NCI-H128 (cell line): Measurements from ENCODE around the gene RNASE7.

ENCODE experiments used
- DNase-seq: peaks from one replicate; lab custom pipeline; 2025; ENCODE audit not compliant: unreplicated experiment; lab: John Stamatoyannopoulos, UW

Gene RNASE7

DNA sequence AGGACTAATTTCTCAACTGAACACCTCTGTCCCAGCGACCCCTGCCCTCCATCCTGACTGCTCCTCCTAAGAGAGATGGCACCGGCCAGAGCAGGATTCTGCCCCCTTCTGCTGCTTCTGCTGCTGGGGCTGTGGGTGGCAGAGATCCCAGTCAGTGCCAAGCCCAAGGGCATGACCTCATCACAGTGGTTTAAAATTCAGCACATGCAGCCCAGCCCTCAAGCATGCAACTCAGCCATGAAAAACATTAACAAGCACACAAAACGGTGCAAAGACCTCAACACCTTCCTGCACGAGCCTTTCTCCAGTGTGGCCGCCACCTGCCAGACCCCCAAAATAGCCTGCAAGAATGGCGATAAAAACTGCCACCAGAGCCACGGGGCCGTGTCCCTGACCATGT lies 756 bp downstream of the RNASE7 start:
- DNase-seq: no peak

GRCh38 chr14:21043387-21043973 lies 1.3 kb downstream of the RNASE7 start:
- DNase-seq: no peak

DNA sequence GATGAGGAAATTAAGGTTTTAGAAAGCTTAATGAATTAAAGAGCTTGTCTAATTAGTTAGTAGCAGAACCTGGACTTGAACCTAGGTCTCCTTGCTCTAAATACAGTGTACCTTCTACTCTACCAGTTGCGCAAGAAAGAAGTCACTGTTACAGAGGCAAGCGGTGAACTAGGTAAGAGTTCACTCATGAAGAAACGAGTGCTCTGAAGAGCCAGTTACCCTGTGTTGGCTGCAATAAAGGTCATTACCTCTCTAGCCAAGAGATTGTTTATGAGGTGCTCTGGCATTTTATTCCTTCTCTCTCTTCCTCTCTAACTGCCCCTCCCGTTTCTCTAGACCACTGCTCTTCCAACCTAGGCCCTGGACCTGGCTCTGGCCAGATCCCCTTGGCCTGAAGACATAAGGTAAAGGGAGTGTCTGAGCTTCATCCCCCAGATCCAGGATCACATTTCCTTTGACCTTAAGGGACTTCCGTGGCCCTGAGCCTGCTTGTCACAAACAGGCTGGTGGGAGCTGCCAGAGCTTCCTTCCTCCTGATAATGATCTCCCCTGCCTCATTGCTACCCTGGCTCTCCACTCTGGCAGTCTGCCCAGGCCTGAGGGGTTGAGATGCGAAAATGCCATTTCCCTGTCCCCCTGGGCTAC lies 1.9 kb downstream of the RNASE7 start:
- no peak for DNase-seq

GRCh38 chr14:21047378-21047781 lies 5.2 kb downstream of the RNASE7 start:
- no peak for DNase-seq

DNA sequence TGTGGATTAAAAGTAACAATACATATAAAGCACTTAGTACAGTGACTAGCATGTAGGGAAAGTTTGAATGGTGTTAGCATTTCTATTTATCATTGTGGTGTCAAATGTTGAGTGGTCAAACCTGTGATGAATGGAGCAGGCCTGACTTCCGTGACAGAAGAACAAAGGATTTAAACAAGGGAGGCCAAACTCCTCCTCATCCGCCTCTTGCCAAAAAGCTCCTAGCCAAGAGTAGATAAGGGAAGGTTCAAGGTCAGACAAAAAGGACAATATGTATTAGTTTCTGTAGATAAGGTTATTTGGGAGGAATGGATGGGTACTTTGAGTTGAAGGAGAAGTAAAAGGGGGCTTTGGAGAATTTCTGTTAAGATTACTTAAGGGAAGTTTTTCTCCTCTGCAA lies 6.5 kb downstream of the RNASE7 start:
- DNase-seq: no peak

DNA sequence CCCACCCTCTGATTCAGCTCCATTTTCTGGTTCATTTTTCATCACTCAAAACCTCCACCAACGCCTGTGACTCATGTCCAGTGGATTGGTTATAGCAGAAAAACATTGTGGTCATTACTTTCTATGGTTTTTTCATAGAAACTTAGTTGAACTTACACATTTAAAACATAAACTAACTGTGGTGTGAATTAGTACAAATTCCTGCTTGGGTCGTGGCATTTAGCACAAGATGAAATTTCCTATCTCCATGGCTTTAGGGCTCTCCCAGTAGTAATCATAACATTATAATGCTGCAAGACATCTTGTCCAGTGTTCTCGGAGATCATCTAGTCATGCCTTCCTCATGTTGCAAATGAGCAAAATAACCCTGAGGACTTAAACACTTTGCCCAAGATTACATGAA lies 7.1 kb downstream of the RNASE7 start:
- DNase-seq: no peak

DNA sequence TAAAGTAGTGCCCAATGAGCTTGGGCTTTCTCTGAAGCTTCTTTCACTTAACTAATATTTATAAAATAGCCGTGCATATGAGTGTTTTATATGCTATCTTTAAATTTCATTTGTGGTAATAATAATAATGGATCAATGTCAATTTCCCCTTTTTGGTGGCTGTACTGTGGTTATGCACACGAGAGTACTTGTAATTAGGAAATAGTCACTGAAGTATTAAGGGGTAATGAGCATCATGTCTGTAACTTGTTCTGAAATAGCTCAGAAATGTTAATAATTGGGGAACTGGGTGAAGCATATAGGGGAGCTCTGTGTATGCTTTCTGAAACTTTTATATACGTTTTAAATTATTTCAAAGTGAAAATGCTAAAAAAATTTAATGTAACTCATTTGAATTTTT lies 8.4 kb downstream of the RNASE7 start:
- DNase-seq: no peak

- no peak for DNase-seq
These were observed 11.3 kb downstream of the RNASE7 start for GRCh38 chr14:21053184-21054122.

- no peak for DNase-seq
These were observed 12.1 kb downstream of the RNASE7 start for GRCh38 chr14:21054123-21054767.

- DNase-seq: no peak
These were observed 12.6 kb downstream of the RNASE7 start for GRCh38 chr14:21054768-21055145.

- DNase-seq: no peak
These were observed 13.4 kb downstream of the RNASE7 start for GRCh38 chr14:21055432-21056117.

DNA sequence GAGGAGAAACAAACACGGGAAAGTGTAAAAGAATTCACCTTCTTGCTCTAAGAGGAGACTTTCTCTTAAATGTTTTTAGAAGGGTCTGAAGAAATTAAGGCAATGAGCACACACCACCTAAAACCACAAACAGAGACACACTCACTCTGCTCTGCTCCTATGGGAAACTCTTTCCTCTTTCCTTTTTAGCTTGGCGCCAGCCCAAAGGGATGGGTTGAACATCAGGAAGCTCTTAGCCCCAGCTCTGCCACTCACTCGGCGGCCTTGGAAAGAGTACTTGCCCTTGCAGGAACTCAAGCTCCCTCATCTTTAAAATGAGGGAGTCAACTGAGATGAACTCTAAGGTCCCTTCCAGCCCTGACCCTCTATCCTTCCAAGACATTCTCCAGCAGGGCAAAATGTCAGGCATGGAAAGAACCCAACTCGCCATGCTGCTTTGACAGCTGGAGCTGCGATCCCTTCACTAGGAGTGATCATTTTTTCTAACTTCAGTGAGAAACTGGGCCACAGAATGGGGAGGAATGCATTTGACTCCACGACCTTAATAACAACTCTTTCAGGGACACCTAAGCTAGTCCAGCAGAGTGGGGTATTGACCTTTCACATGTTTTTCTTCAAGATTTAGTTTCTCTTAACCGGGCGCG lies 14.5 kb downstream of the RNASE7 start:
- DNase-seq: no peak

GRCh38 chr14:21057803-21058675 lies 15.9 kb downstream of the RNASE7 start, which contains the start of gene RNASE8:
Gene RNASE8 (plus strand): TSS chr14:21057822. CDS start chr14:21057893, 71 bp downstream.
- no peak for DNase-seq

DNA sequence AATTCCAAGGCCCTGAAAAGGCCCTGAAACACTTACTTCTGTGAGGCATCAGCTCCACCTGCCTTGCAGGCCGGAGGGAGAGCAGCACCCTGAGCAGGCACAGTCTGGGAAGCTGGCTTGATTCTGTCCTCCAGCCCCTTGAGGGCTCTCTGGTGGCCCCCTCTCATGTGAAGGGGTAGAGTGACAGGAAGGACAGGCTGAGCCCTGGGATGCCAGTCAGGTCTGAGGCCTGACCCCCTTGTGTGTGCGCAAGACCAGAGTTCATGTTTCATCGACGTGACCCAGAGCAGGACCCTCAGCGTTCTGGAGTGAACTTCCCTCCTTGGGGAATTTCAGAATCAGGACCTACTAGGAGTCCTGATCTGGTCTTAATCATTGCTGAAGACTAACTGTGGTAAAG lies 16.7 kb downstream of the RNASE7 start:
- DNase-seq: no peak

DNA sequence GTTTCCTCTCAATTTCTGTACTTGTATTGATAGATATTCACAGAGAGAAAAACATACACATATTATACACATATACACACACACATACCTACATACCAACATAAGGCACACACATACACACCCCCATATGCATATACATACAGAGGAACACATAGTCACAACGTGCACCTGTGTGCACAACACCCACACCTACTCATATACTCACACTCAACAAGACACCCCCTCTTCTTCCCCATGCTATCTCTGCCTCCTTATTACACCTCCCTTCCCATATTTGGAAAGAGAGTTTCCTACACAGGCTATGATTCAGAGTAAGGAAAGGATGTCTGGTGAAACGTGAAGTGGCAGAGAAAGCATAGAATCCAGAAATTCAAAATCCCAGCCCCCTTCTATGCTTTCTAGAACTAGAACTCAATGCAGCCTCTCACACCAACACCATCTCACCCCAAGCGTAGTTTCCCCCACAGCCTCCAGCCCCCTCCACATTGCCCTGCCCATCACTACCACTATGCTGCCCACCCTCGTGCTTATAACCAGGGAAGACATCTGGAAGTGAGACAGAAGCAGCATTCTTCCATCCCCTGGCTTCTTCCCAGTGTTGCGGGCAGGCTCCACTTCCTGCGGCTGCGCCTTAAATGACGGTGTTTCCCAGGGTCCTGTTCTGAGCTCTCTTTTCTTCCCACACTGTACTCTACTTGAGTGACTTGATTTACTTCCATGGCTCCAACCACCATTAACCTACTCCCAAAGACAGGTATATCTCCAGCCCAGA lies 17.9 kb downstream of the RNASE7 start:
- no peak for DNase-seq

DNA sequence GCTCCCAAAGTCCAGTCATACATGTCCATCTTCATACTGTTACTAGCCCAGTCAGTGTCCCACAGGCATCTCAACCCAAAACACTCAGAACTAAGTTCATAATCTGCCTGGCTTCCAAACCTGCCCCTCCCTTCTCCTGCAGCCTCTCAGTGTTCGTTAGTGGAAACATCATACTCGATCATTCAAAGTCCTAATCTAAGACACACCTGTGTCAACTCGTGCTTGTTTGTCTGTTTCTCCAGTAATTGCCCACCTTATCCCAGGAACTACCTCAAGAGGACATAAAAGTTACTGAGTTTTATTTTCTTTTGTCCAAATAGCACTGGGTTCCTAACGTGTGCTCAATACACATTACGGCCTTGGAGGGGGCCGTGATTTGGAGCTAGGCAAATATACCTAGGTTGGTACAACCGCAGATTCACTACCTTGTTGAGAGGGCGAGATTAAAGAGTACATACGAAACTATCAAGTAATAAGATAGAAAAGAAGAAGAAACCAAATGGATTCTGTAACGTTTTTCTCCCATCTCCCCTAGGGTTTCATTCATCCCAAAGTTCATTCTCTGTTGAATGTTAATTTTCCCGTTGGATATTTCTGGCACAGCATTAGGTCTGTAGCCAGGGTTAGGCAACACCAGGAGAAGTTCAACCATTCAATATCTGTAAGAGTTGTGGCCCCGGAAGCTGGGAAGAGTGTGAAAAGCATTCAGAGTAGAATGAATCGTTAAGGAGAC lies 18.6 kb downstream of the RNASE7 start:
- DNase-seq: no peak

DNA sequence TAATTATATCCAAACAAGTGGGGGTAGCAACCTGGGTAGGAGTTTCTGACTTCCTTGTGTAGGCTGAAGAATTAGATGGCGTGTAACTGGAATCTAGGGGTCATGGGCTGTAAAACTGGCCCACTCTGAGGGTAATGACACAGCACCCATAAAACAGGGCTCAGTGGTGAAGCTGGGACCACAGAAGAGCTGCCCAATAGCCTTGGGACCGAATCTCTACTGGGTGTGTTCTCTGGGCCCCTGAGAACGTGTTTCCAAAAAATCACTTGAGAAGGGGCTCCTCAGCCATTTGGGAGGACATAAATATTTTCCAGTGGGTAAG lies 19.1 kb downstream of the RNASE7 start:
- DNase-seq: no peak

GRCh38 chr14:21063479-21063878 lies 21.3 kb downstream of the RNASE7 start:
- DNase-seq: no peak
